ENCODE measurements around the gene DCLK1. TPM values are rescaled to one million over a fixed set of nuclear protein-coding genes. Genes with fewer than 3 reads are reported as not detected.

The DCLK1 gene
- total RNA-seq, 1 donor from 2014 or later = under 0.01 TPM

GRCh38 chr13:35850569-35850968, 280.6 kb downstream of the DCLK1 start:
- DNase-seq (ENCODE audit: low read depth) = no peak

GRCh38 chr13:35849256-35849644, 281.9 kb downstream of the DCLK1 start:
- no peak for FAIRE-seq
- TF ChIP-seq, protein P1, sequence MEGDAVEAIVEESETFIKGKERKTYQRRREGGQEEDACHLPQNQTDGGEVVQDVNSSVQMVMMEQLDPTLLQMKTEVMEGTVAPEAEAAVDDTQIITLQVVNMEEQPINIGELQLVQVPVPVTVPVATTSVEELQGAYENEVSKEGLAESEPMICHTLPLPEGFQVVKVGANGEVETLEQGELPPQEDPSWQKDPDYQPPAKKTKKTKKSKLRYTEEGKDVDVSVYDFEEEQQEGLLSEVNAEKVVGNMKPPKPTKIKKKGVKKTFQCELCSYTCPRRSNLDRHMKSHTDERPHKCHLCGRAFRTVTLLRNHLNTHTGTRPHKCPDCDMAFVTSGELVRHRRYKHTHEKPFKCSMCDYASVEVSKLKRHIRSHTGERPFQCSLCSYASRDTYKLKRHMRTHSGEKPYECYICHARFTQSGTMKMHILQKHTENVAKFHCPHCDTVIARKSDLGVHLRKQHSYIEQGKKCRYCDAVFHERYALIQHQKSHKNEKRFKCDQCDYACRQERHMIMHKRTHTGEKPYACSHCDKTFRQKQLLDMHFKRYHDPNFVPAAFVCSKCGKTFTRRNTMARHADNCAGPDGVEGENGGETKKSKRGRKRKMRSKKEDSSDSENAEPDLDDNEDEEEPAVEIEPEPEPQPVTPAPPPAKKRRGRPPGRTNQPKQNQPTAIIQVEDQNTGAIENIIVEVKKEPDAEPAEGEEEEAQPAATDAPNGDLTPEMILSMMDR (IDR thresholded peaks at IDR 0.05; ENCODE audit: insufficient read depth, low read length, severe bottlenecking) = no peak
- H3K4me3 ChIP-seq (ENCODE audit: low read depth, low read length) = no peak overlapping the region
- DNase-seq (ENCODE audit: low read depth) = no peak
- no peaks in the 10 kb centered on the region for H3K36me3 ChIP-seq (ENCODE audit: control insufficient read depth, insufficient read depth, low read length)
- H3K27me3 ChIP-seq (ENCODE audit: control insufficient read depth, insufficient read depth, low read length) = no peaks in the 10 kb centered on the region

More at GRCh38 chr13:35850569-35850968, 280.6 kb downstream of the DCLK1 start:
- Histone ChIP-seq H3K27me3 (ENCODE audit: control insufficient read depth, insufficient read depth, low read length) (no peaks in the 10 kb centered on the region), H3K4me3 (ENCODE audit: low read depth, low read length) (no peak overlapping the region), H3K36me3 (ENCODE audit: control insufficient read depth, insufficient read depth, low read length) (no peaks in the 10 kb centered on the region)
- no peak for FAIRE-seq
- TF ChIP-seq, protein P1 (IDR thresholded peaks at IDR 0.05; ENCODE audit: insufficient read depth, low read length, severe bottlenecking) = no peak

GRCh38 chr13:35848336-35849255, 282.6 kb downstream of the DCLK1 start:
- Histone ChIP-seq H3K27me3 (ENCODE audit: control insufficient read depth, insufficient read depth, low read length) (no peaks in the 10 kb centered on the region), H3K4me3 (ENCODE audit: low read depth, low read length) (no peak overlapping the region), H3K36me3 (ENCODE audit: control insufficient read depth, insufficient read depth, low read length) (no peaks in the 10 kb centered on the region)
- no peak for FAIRE-seq
- no peak for DNase-seq (ENCODE audit: low read depth)
- TF ChIP-seq, protein P1 (IDR thresholded peaks at IDR 0.05; ENCODE audit: insufficient read depth, low read length, severe bottlenecking) = no peak

DNA sequence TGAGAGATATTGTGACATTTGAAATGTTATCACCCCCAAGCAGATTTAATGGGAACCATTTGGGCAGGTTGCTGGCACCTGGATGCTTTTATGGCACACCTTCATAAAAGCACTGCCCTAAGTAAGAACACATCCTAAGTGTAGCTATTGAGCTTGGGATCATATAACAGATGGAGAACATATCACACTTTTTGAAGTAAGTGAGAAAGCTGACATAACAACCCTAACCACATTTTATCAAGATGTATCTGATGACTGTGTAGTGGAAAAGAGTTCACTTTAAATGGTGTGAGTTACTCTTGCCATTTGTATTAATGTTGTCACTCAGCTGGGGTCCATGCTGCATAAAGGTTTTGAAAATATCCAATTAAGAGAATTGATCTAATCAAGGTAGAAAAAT, 287.9 kb downstream of the DCLK1 start:
- Histone ChIP-seq H3K36me3 (ENCODE audit: control insufficient read depth, insufficient read depth, low read length) (no peaks in the 10 kb centered on the region), H3K4me3 (ENCODE audit: low read depth, low read length) (no peak overlapping the region), H3K27me3 (ENCODE audit: control insufficient read depth, insufficient read depth, low read length) (no peaks in the 10 kb centered on the region)
- DNase-seq (ENCODE audit: low read depth) (no peak), FAIRE-seq (no peak)
- TF ChIP-seq, protein P1 (IDR thresholded peaks at IDR 0.05; ENCODE audit: insufficient read depth, low read length, severe bottlenecking) = no peak

DNA sequence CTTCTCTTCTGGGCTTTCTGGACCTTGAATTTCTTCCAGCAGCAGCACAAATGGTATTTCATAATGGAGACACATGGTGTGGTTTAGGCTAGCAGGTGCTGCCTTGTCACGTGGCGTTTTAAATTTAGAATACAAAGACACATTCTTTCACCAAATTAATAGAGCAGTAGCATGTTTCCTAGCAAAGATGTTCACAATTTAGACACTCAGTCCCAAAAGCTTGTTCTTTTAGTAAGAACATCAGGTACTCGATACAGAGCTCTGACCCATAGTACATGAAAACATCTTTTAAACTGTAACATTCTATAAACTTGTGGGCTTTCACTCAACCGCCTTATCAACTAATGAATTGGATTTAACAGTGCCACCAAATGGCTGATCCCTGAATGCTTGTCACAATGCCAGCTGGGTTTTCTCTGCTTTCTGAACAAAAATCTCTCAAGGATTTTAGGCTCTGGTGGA, 290.1 kb downstream of the DCLK1 start:
- TF ChIP-seq, protein P1 (IDR thresholded peaks at IDR 0.05; ENCODE audit: insufficient read depth, low read length, severe bottlenecking) = no peak
- no peak overlapping the region for H3K4me3 ChIP-seq (ENCODE audit: low read depth, low read length)
- DNase-seq (ENCODE audit: low read depth) (no peak), FAIRE-seq (no peak)
- no peaks in the 10 kb centered on the region for H3K36me3 ChIP-seq (ENCODE audit: control insufficient read depth, insufficient read depth, low read length)
- H3K27me3 ChIP-seq (ENCODE audit: control insufficient read depth, insufficient read depth, low read length) = no peaks in the 10 kb centered on the region
